SU-DHL-6 (cell line): ENCODE measurements around the gene TDRD1.

ENCODE experiments used
- H2AFZ ChIP-seq: fragments of 200-600 bp; sonication (generic); 2 replicates; pipeline ENCODE4 v1.6.1; 2014; ENCODE audit warnings: low read depth, mild to moderate bottlenecking, moderate library complexity, mixed read lengths, antibody characterized with exemption, low read length; ENCODE audit not compliant: severe bottlenecking
- H3F3A ChIP-seq: fragments of 200-600 bp; shearing (Covaris generic); 2 replicates; pipeline ENCODE4 v1.6.0; 2016; ENCODE audit warnings: antibody characterized with exemption, mild to moderate bottlenecking; ENCODE audit not compliant: insufficient read depth
- H3K27ac ChIP-seq: fragments of 200-600 bp; sonication (generic); 2 replicates; pipeline ENCODE4 v1.5.1; 2016; ENCODE audit warnings: low read depth, mild to moderate bottlenecking, low read length, moderate library complexity, mixed read lengths
- H3K27me3 ChIP-seq: fragments of 200-600 bp; sonication (generic), shearing (Covaris generic); 2 replicates; pipeline ENCODE4 v1.6.0; 2014; ENCODE audit warnings: mild to moderate bottlenecking, low read length
- H3K36me3 ChIP-seq: fragments of 200-600 bp; sonication (generic); 2 replicates; pipeline ENCODE4 v1.6.1; 2014; ENCODE audit warnings: mild to moderate bottlenecking, low read length, mixed read lengths
- H3K4me2 ChIP-seq: fragments of 300-600, 200-600 bp; shearing (Covaris generic), sonication (generic); 2 replicates; pipeline ENCODE4 v1.6.0; 2014; ENCODE audit warnings: low read length, low read depth, mild to moderate bottlenecking; ENCODE audit not compliant: poor library complexity, severe bottlenecking
- H3K4me3 ChIP-seq: fragments of 200-600 bp; sonication (generic); 2 replicates; pipeline ENCODE4 v1.5.1; 2014; ENCODE audit warnings: antibody characterized with exemption, low read length, mild to moderate bottlenecking, mixed read lengths; ENCODE audit not compliant: insufficient read depth, poor library complexity, severe bottlenecking
- H3K79me2 ChIP-seq: fragments of 200-600 bp; sonication (generic); 2 replicates; pipeline ENCODE4 v1.6.1; 2014; ENCODE audit warnings: mild to moderate bottlenecking, low read length, moderate library complexity; ENCODE audit not compliant: insufficient read depth
- H3K9ac ChIP-seq: fragments of 200-600 bp; sonication (generic); 2 replicates; pipeline ENCODE4 v1.7.0; 2014; ENCODE audit warnings: mild to moderate bottlenecking, low read length
- H3K9me2 ChIP-seq: fragments of 200-600 bp; sonication (generic); replicated peaks from 2 replicates; pipeline ENCODE4 v1.6.1; 2014; ENCODE audit warnings: low read length; ENCODE audit not compliant: insufficient read depth
- H3K9me3 ChIP-seq: fragments of 200-600 bp; sonication (generic); 2 replicates; pipeline ENCODE4 v1.6.1; 2014; ENCODE audit warnings: low read length, mixed read lengths; ENCODE audit not compliant: insufficient read depth
- H4K20me1 ChIP-seq: fragments of 200-600 bp; sonication (generic); 2 replicates; pipeline ENCODE4 v1.6.1; 2014; ENCODE audit warnings: low read depth, mild to moderate bottlenecking, antibody characterized with exemption, low read length, moderate library complexity, mixed read lengths
- EZH2phosphoT487 ChIP-seq: fragments of 200-600 bp; sonication (generic), shearing (Covaris generic); conservative IDR thresholded peaks from 2 replicates; pipeline ENCODE4 v1.6.1; 2018; ENCODE audit warnings: mild to moderate bottlenecking, antibody characterized with exemption, low read length, moderate library complexity, mixed read lengths
- TF ChIP-seq, protein P1 (sequence below): fragments of 200-600 bp; sonication (generic); IDR thresholded peaks from one replicate; pipeline ENCODE4 v1.5.1; 2017; ENCODE audit warnings: antibody characterized with exemption, mild to moderate bottlenecking, low read length, moderate library complexity; ENCODE audit not compliant: insufficient read depth, poor library complexity, severe bottlenecking

The TDRD1 gene

DNA sequence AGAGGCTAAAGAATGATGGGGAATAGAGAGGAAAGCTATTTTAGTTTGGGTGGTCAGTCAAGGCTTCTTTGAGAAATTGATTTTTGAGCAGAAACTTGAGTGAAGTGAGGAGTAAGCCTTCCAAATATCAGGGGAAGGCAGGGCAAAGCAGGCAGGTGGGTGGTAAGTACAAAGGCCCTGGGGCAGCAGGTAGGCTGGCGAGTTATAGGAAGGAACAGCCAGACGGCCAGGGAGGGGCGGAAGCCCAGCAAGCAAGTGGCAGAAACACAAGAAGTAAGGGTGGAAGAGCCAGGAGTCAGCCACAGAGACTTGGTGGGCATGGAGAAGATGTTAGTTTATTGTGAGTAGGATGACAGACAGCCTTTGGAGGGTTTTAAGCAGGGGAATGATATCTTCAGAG lies 94.8 kb downstream of the TDRD1 start:
- Histone ChIP-seq H3K27me3 (no peaks in the 10 kb centered on the region), H3K79me2 (no peaks in the 10 kb centered on the region), H3K36me3 (no peaks in the 10 kb centered on the region), H4K20me1 (no peaks in the 10 kb centered on the region), H3K4me3 (no peak overlapping the region), H3K4me2 (no peak overlapping the region), H2AFZ (no peak overlapping the region), H3K9me2 (no peaks in the 10 kb centered on the region), H3F3A (no peaks in the 10 kb centered on the region), H3K27ac (no peak overlapping the region), H3K9ac (no peak overlapping the region), H3K9me3 (no peaks in the 10 kb centered on the region)
- TF ChIP-seq, protein P1, sequence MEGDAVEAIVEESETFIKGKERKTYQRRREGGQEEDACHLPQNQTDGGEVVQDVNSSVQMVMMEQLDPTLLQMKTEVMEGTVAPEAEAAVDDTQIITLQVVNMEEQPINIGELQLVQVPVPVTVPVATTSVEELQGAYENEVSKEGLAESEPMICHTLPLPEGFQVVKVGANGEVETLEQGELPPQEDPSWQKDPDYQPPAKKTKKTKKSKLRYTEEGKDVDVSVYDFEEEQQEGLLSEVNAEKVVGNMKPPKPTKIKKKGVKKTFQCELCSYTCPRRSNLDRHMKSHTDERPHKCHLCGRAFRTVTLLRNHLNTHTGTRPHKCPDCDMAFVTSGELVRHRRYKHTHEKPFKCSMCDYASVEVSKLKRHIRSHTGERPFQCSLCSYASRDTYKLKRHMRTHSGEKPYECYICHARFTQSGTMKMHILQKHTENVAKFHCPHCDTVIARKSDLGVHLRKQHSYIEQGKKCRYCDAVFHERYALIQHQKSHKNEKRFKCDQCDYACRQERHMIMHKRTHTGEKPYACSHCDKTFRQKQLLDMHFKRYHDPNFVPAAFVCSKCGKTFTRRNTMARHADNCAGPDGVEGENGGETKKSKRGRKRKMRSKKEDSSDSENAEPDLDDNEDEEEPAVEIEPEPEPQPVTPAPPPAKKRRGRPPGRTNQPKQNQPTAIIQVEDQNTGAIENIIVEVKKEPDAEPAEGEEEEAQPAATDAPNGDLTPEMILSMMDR: no peak
- no peak for TF ChIP-seq EZH2phosphoT487

GRCh38 chr10:114274616-114275453 lies 95.7 kb downstream of the TDRD1 start:
- Histone ChIP-seq H3F3A (no peaks in the 10 kb centered on the region), H3K9me2 (no peaks in the 10 kb centered on the region), H3K9ac (no peak overlapping the region), H2AFZ (no peak overlapping the region), H3K36me3 (no peaks in the 10 kb centered on the region), H3K4me2 (no peak overlapping the region), H3K4me3 (no peak overlapping the region), H4K20me1 (no peaks in the 10 kb centered on the region), H3K27me3 (no peaks in the 10 kb centered on the region), H3K9me3 (no peaks in the 10 kb centered on the region), H3K79me2 (no peaks in the 10 kb centered on the region), H3K27ac (no peak overlapping the region)
- no peak for TF ChIP-seq EZH2phosphoT487
- TF ChIP-seq, protein P1: no peak

- no peaks in the 10 kb centered on the region for H3K79me2 ChIP-seq
- no peaks in the 10 kb centered on the region for H3K9me3 ChIP-seq
- H3K4me3 ChIP-seq: no peak overlapping the region
- no peak overlapping the region for H3K9ac ChIP-seq
- no peaks in the 10 kb centered on the region for H3K27me3 ChIP-seq
- TF ChIP-seq EZH2phosphoT487: no peak
- TF ChIP-seq, protein P1: no peak
- H2AFZ ChIP-seq: no peak overlapping the region
- no peaks in the 10 kb centered on the region for H3F3A ChIP-seq
- H3K9me2 ChIP-seq: no peaks in the 10 kb centered on the region
- no peak overlapping the region for H3K27ac ChIP-seq
- H3K4me2 ChIP-seq: no peak overlapping the region
- H3K36me3 ChIP-seq: no peaks in the 10 kb centered on the region
- no peaks in the 10 kb centered on the region for H4K20me1 ChIP-seq
These were observed 96.9 kb downstream of the TDRD1 start for GRCh38 chr10:114276066-114276465.
